Kidney epithelial cell (primary cell): Measurements from ENCODE around the gene TNS2. TPM values are rescaled to one million over a fixed set of nuclear protein-coding genes. Genes with fewer than 3 reads are reported as not detected.

Experiments
- DNase-seq: peaks from one replicate; pipeline ENCODE4 v3.0.0-alpha.2; 2010; ENCODE audit warnings: low read depth
- H3K27me3 ChIP-seq: 2 replicates; pipeline ENCODE4 v1.6.0; 2011; ENCODE audit warnings: low read length; ENCODE audit not compliant: control insufficient read depth, insufficient read depth
- H3K36me3 ChIP-seq: 2 replicates; pipeline ENCODE4 v1.5.1; 2011; ENCODE audit warnings: low read length; ENCODE audit not compliant: control insufficient read depth, insufficient read depth
- H3K4me3 ChIP-seq: 2 replicates; pipeline ENCODE4 v1.5.1; 2011; ENCODE audit warnings: low read depth, mild to moderate bottlenecking, control low read depth, low read length
- total RNA-seq: library from RNA; depleted of rRNA; stranded (reverse); fragments of >200 nt; gene quantifications from 2 replicates; pipeline ENCODE4 v1.2.3, GENCODE V29; 2015
- TF ChIP-seq, protein P1 (sequence below): IDR thresholded peaks from 2 replicates; pipeline ENCODE4 v1.5.1; 2011; ENCODE audit warnings: mild to moderate bottlenecking, moderate library complexity, low read length, control low read depth, inconsistent platforms; ENCODE audit not compliant: insufficient read depth, poor library complexity, severe bottlenecking

The TNS2 gene
- total RNA-seq, 1 donor from 2014 or later = 3.8 TPM

DNA sequence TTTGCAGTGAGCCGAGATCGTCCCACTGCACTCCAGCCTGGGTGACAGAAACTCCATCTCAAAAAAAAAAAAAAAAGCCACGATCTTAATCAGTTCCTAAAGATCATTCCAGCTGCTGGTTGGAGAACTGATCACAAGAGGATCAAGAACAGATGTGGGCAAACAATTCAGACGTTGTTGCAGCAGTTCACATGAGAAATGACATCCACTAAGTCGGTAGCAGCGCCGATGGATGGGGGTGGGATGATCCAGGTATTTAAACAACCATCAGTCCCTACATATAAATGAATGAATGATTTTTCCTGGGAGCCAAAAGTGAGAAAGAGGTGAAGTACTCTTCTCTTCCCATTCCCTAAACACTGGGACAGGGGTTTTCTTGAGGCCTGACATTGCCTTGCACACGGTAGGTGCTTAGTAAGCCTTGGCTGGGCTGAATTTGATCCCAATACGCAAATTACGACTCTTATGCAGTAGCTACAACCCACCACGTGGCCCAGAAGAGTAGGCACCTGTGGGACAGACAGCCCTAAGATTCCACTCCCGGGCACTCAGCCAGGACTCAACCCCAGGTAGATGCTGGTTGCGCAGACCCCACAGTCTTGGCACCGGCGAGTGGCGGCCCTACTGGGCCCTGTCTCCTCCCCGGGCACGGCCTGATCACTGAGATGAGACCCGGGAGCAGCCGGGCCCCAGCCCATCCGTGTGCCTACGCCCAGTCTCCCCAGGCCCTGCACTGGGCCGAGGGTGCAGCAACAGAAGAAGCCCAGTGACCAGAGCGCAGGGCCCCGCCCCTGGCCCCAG, 28.8 kb downstream of the TNS2 start:
- Histone ChIP-seq H3K4me3 (peak overlapping the region; percentile 67), H3K36me3 (no peaks in the 10 kb centered on the region), H3K27me3 (no peaks in the 10 kb centered on the region)
- TF ChIP-seq, protein P1, sequence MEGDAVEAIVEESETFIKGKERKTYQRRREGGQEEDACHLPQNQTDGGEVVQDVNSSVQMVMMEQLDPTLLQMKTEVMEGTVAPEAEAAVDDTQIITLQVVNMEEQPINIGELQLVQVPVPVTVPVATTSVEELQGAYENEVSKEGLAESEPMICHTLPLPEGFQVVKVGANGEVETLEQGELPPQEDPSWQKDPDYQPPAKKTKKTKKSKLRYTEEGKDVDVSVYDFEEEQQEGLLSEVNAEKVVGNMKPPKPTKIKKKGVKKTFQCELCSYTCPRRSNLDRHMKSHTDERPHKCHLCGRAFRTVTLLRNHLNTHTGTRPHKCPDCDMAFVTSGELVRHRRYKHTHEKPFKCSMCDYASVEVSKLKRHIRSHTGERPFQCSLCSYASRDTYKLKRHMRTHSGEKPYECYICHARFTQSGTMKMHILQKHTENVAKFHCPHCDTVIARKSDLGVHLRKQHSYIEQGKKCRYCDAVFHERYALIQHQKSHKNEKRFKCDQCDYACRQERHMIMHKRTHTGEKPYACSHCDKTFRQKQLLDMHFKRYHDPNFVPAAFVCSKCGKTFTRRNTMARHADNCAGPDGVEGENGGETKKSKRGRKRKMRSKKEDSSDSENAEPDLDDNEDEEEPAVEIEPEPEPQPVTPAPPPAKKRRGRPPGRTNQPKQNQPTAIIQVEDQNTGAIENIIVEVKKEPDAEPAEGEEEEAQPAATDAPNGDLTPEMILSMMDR = no peak
- DNase-seq = no peak

DNA sequence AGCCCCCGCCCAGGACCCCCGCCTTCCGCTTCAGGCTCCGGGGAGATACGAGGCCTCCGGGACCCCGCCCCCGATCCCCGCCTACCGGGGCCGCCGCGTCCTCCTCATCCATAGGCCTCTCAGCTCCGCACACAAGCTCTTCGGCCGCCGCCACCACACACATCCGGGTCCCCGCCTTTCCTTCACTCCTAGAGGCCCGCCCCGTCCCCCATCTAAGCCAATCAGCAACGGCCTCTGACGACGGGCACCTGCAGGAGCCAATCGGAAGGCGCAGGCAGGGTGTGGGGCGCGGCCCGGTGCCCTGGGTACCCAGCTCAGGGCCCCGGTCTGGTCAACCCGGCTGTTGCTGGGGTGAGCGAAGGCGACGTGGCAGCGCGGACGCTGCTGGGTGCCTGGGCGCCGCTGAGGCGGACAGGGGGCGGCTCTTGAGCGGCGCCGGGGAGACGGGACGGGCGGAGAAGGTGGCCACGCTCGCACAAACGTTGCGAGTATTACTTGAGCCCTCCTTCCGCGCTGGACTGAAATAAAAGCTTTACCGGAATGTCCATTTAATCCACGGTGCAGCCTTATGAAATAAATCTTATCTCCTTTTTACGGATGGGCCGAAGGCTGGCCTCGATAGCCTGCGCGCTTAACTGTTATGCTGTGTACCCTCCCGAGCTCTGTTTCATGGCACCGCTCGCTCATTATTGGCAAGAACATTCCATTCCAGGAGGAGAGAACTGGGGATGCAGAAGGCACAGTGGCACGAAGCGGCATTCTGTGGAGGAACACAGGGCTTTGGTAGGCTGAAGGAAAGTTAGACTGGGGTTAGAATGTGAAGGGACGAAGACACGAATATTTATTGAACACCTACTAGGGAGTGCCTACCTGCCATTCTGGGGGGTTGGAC, 29.6 kb downstream of the TNS2 start, which contains the start of gene SPRYD3:
TSS of gene SPRYD3 (minus strand) at position 165 of the 892 bp plus-strand sequence. CDS start at position 108, 57 bp downstream.
- TF ChIP-seq, protein P1 = no peak
- no peaks in the 10 kb centered on the region for H3K36me3 ChIP-seq
- H3K27me3 ChIP-seq = no peaks in the 10 kb centered on the region
- peak within 1 kb of the TSS; percentile 67 for H3K4me3 ChIP-seq
- DNase-seq = peak; percentile 52

DNA sequence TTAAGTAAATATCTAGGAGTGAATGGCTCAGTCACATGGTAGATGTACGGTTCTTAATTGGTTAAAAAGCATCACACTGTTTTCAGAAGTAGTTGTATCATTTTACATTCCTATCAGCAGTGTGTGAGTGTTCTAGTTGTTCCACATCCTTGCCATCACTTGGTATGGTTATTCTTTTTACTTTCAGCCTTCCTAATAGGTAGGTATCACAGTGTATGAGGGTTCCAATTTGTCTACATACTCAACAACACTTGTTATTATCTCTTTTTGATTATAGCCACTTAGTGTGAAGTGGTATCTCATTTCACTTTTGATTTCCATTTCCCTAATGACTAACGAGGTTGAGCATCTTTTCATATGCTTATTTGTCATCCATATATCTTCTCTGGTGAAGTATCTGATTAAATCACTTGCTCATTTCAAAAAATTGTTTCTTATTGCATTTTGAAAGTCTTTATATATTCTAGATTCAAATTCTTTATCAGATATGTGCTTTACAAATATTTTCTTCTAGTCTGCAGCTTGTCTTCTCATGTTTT, 32.8 kb downstream of the TNS2 start:
- Histone ChIP-seq H3K4me3 (no peak overlapping the region), H3K27me3 (no peaks in the 10 kb centered on the region), H3K36me3 (no peaks in the 10 kb centered on the region)
- TF ChIP-seq, protein P1 = no peak
- DNase-seq = no peak

DNA sequence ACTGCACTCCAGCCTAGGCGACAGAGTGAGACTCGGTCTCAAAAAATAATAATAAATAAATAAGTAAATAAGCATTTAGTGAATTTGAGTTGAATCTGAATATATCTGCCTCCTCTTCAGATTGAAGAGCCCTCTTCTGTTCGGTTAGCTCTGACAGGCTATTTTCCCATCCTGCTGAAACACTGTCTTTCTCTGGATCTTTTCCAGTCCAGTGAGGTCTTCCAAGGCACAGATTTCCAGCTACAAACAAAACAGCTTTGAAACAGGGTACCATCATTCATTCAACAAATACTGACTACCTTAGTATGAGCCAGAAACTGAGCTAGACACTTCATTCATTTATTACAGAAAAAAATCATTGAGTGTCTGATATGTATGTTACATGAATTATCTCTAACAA, 36.5 kb downstream of the TNS2 start:
- Histone ChIP-seq H3K4me3 (no peak overlapping the region), H3K36me3 (no peaks in the 10 kb centered on the region), H3K27me3 (no peaks in the 10 kb centered on the region)
- TF ChIP-seq, protein P1 = no peak
- DNase-seq = no peak

GRCh38 chr12:53090105-53090504, 40.2 kb downstream of the TNS2 start:
- TF ChIP-seq, protein P1 = no peak

More at GRCh38 chr12:53090105-53090504, 40.2 kb downstream of the TNS2 start:
- no peak for DNase-seq
- Histone ChIP-seq H3K36me3 (no peaks in the 10 kb centered on the region), H3K4me3 (no peak overlapping the region), H3K27me3 (no peaks in the 10 kb centered on the region)
